Pancreas (tissue), 10 donors: Measurements from ENCODE around the gene FHOD3. TPM values are rescaled to one million over a fixed set of nuclear protein-coding genes. Genes with fewer than 3 reads are reported as not detected.
"Not testable (repeated sequence)": the region's sequence is repeated elsewhere in the genome, so short reads cannot be mapped to it uniquely, and the experiment has no call there.

Source experiments
- ATAC-seq, 4 donors: fragments of 200-7000 bp; cut with Tn5 transposase; one replicate each; pipeline versions ENCODE4 v1.8.0 to v1.9.1; 2020; ENCODE audit warnings: mild to moderate bottlenecking in 4 of 4, moderate library complexity in 4 of 4
- DNase-seq, 6 donors: peaks; one replicate each; pipeline ENCODE4 v3.0.0-alpha.2; 2020
- FAIRE-seq: peaks from 2 replicates; lab custom pipeline; 2012; peaks lifted over from hg19 to GRCh38; lab: Jason Lieb, UNC
- H3K27ac ChIP-seq, 4 donors: fragments of 200-600 bp; sonication (generic); 1 replicate in 3 of 4; 2 replicates in 1 of 4; pipeline versions ENCODE4 v1.5.0 to v1.8.0; 2020
- H3K27me3 ChIP-seq, 4 donors: fragments of 200-600 bp; one replicate each; pipeline ENCODE4 v1.8.0; 2021
- H3K36me3 ChIP-seq, 3 donors: fragments of 200-600 bp; sonication (generic) in 1 of 3; one replicate each; pipeline versions ENCODE4 v1.5.0 to v1.8.0; 2020 to 2021
- H3K4me1 ChIP-seq, 3 donors: fragments of 200-600 bp; one replicate each; pipeline ENCODE4 v1.8.0; 2021
- H3K4me3 ChIP-seq, 4 donors: fragments of 200-600 bp; sonication (generic) in 2 of 4; one replicate each; pipeline versions ENCODE4 v1.5.0 to v1.8.0; 2020 to 2021
- H3K9me3 ChIP-seq, 4 donors: fragments of 200-600 bp; one replicate each; pipeline ENCODE4 v1.8.0; 2021
- WGBS, 2 donors: extraction: QIAGEN DNeasy Blood & Tissue Kit; methylation state at CpG; one replicate each; pipeline ENCODE4 v1.1.7; 2013; 5-methylcytosine and 5-hydroxymethylcytosine counted together
- intact Hi-C, 3 donors: fragments of 100-400 bp; cut with DNase I; formaldehyde crosslinking; loops; one replicate each; pipeline versions ENCODE4 v1.11.1 to v1.14.2; 2022
- polyA plus RNA-seq, 2 donors: library from polyadenylated mRNA; stranded (reverse); fragments of 200-250 nt; gene quantifications; one replicate each; pipeline ENCODE4 v1.2.3, GENCODE V29; 2013
- total RNA-seq, 6 donors: library from RNA; stranded (reverse); fragmentation: NEBNext Ultra II Directional in 4 of 6; extraction: Animal tissue kit (Norgen Biotek cat#: 25700) in 4 of 6; gene quantifications; one replicate each; pipeline versions ENCODE4 v1.2.1 to v1.2.4, GENCODE V29; 2021 to 2023
- TF ChIP-seq, protein P1 (sequence below), 4 donors: fragments of 200-600 bp; sonication (generic) in 3 of 4; IDR thresholded peaks; one replicate each; pipeline versions ENCODE4 v1.5.0 to v1.8.0; 2021; ENCODE audit warnings: antibody characterized with exemption in 4 of 4
- donor health status: healthy with polysubstance abuse.
- donor health status: DM: no; HTN: no; CAD: no; lungs with moderate emphysema.
- donor health status: DM: no; HTN: no; CAD: no.
- donor health status: control.
- donor health status: control.
- donor health status: Bipolar disorder and iron deficiency.
- donor health status: DM: yes; HTN: yes; CAD: no.
- donor health status: DM: no; HTN: no; CAD: no.
- donor health status: DM: no; HTN: no; CAD: no.
- donor health status: DM: yes; HTN: yes; CAD: no.

FHOD3 gene
- total and polyA plus RNA-seq, 8 donors, result 0.25 to 4.3 (median 1.2) TPM

- no peak for FAIRE-seq
- Histone ChIP-seq H3K9me3 (no peaks in the 10 kb centered on the region), H3K4me1 (peaks cover 0 to 5% (median 4%) of the 10 kb centered on the region in 3 donors), H3K36me3 (no peaks in the 10 kb centered on the region), H3K27me3 (no peaks in the 10 kb centered on the region), H3K4me3 (no peak overlapping the region), H3K27ac (no peak overlapping the region)
- no peak for DNase-seq
- no peak for ATAC-seq
- intact Hi-C loops, result no loop called here
- TF ChIP-seq, protein P1, sequence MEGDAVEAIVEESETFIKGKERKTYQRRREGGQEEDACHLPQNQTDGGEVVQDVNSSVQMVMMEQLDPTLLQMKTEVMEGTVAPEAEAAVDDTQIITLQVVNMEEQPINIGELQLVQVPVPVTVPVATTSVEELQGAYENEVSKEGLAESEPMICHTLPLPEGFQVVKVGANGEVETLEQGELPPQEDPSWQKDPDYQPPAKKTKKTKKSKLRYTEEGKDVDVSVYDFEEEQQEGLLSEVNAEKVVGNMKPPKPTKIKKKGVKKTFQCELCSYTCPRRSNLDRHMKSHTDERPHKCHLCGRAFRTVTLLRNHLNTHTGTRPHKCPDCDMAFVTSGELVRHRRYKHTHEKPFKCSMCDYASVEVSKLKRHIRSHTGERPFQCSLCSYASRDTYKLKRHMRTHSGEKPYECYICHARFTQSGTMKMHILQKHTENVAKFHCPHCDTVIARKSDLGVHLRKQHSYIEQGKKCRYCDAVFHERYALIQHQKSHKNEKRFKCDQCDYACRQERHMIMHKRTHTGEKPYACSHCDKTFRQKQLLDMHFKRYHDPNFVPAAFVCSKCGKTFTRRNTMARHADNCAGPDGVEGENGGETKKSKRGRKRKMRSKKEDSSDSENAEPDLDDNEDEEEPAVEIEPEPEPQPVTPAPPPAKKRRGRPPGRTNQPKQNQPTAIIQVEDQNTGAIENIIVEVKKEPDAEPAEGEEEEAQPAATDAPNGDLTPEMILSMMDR (IDR thresholded peaks at IDR 0.05), result no peak
- 69 to 84% methylated on average over 3 of the region's 3 CpGs for WGBS, 2 donors
Measured at GRCh38 chr18:36459786-36460185, 162.3 kb downstream of the FHOD3 start.

DNA sequence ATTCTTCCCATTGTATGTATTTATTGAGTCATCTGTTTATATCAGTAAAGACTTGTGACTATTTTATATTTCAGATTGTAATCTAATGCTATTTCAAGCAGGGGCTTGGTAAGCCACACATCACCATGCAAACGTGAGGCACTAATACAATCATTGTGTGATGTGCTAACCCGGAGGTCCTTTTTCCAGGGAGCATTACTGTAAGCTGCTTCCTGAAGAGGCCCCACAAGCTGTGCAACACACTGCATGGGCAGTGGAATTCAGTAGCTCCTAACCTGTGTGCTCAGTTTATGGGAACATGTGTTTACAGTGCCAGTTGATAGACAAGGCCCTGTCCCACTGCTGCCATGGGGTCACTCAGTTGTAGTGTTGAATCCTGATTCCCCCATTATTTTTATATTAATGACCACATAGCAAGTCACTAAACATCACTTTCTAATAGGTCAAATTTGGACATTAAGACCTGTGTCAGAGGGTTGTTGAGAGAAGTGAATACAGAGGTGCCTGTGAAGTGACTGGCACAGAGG lies 162.9 kb downstream of the FHOD3 start:
- intact Hi-C loops, result no loop called here
- Histone ChIP-seq H3K27ac (no peak overlapping the region), H3K9me3 (no peaks in the 10 kb centered on the region), H3K27me3 (no peaks in the 10 kb centered on the region), H3K36me3 (no peaks in the 10 kb centered on the region), H3K4me3 (no peak overlapping the region), H3K4me1 (no peaks in the 10 kb centered on the region)
- FAIRE-seq (no peak), DNase-seq (no peak), ATAC-seq (no peak)
- 71 to 72% methylated on average over 2 of the region's 2 CpGs for WGBS, 2 donors
- TF ChIP-seq, protein P1 (IDR thresholded peaks at IDR 0.05), result no peak

- no peaks in the 10 kb centered on the region for H3K9me3 ChIP-seq
- WGBS, 2 donors, result 83 to 88% methylated on average over 3 of the region's 3 CpGs
- H3K36me3 ChIP-seq, result no peaks in the 10 kb centered on the region
- no peak for FAIRE-seq
- no peak overlapping the region for H3K4me3 ChIP-seq
- DNase-seq, result no peak
- intact Hi-C loops, result no loop called here
- H3K4me1 ChIP-seq, result no peaks in the 10 kb centered on the region
- no peak for ATAC-seq
- TF ChIP-seq, protein P1 (IDR thresholded peaks at IDR 0.05), result no peak
- H3K27me3 ChIP-seq, result no peaks in the 10 kb centered on the region
- H3K27ac ChIP-seq, result no peak overlapping the region
Measured at GRCh38 chr18:36460854-36461253, 163.3 kb downstream of the FHOD3 start.

- H3K27ac ChIP-seq, result no peak overlapping the region
- intact Hi-C loops, result no loop called here
- no peak for DNase-seq
- H3K4me1 ChIP-seq, result peaks cover 0 to 4% (median 2%) of the 10 kb centered on the region in 3 donors
- no peaks in the 10 kb centered on the region for H3K36me3 ChIP-seq
- no peak overlapping the region for H3K4me3 ChIP-seq
- H3K9me3 ChIP-seq, result no peaks in the 10 kb centered on the region
- no peak for FAIRE-seq
- WGBS, 2 donors, result 85 to 95% methylated on average over 1 of the region's 1 CpG
- H3K27me3 ChIP-seq, result no peaks in the 10 kb centered on the region
- TF ChIP-seq, protein P1 (IDR thresholded peaks at IDR 0.05), result no peak
- ATAC-seq, result no peak
Measured at GRCh38 chr18:36461551-36461987, 164.1 kb downstream of the FHOD3 start.

DNA sequence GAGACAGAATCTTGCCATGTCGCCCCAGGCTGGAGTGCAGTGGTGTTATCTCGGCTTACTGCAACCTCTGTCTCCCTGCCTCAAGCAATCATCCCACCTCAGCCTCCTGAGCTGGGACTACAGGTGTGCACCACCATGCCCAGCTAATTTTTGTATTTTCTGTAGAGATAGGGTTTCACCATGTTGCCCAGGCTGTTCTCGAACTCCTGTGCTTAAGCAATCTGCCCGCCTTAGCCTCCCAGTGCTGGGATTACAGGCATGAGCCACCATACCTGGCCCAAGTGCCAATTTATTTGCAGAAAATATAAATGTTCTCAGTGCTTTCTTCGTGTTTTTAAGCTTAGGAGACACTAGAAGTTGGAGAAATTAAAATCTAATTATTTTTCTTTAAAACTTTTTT lies 166.0 kb downstream of the FHOD3 start:
- H3K4me3 ChIP-seq, ATAC-seq, FAIRE-seq, H3K9me3 ChIP-seq, H3K27me3 ChIP-seq, DNase-seq, intact Hi-C loops, H3K27ac ChIP-seq, H3K36me3 ChIP-seq: not testable (repeated sequence)
- H3K4me1 ChIP-seq, result peaks cover 0 to 15% (median 8%) of the 10 kb centered on the region in 3 donors
- 77 to 88% methylated on average over 5 of the region's 5 CpGs for WGBS, 2 donors
